ENCODE measurements around the gene INTS7.

DNA sequence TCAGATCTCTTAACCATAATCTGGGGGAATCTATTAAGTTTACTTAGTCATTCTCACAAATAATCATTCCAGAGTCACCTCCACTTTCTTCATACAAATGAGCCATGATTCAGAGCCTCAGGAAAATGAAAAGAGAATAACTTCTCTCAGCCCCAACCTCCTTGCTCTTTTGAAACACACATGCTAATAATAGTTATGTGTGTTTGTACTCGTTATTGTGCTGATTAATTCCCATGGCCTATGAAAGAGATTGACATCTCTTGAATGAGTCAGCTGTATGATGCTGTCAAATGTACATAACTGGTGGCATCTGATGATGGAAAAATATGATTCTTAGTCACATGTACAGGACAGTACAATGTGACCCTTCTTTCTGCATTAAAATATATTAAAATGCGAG, 41.7 kb upstream of the INTS7 start:
- TF ChIP-seq, protein P1, sequence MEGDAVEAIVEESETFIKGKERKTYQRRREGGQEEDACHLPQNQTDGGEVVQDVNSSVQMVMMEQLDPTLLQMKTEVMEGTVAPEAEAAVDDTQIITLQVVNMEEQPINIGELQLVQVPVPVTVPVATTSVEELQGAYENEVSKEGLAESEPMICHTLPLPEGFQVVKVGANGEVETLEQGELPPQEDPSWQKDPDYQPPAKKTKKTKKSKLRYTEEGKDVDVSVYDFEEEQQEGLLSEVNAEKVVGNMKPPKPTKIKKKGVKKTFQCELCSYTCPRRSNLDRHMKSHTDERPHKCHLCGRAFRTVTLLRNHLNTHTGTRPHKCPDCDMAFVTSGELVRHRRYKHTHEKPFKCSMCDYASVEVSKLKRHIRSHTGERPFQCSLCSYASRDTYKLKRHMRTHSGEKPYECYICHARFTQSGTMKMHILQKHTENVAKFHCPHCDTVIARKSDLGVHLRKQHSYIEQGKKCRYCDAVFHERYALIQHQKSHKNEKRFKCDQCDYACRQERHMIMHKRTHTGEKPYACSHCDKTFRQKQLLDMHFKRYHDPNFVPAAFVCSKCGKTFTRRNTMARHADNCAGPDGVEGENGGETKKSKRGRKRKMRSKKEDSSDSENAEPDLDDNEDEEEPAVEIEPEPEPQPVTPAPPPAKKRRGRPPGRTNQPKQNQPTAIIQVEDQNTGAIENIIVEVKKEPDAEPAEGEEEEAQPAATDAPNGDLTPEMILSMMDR (IDR thresholded peaks at IDR 0.05): no peak
- TF ChIP-seq POLR2A (IDR thresholded peaks at IDR 0.05): no peak

Measured in adrenal gland (tissue), 5 donors.